Activated naive CD4-positive, alpha-beta T cell treated with Interleukin-2 at 50 U/mL for 16 hours (primary cell): Measurements from ENCODE around the gene PSMG1.
"Not testable (repeated sequence)": the region's sequence is repeated elsewhere in the genome, so short reads cannot be mapped to it uniquely, and the experiment has no call there.

Source experiments
- DNase-seq: peaks from one replicate; pipeline ENCODE4 v3.0.0-alpha.2; 2020

Gene PSMG1

DNA sequence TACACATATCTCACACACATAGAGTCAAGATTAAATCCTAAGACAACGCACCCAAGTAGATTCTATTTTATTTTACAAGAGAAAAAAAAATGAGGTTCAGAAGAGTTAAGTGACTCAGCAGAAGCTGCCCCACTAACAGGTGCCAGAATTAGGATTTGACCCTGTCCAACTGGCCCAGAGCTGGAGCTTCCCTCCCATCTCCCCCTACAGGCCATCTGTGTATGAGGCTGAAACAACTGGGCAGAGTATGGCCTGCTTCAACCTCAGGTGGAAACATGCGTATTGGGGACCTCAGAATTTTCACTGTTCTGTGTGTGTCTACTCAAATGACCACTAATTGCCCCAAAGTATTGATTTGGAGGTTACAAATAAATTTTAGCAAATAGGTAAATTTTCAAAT, 29.9 kb downstream of the PSMG1 start:
- no peak for DNase-seq

- no peak for DNase-seq
Measured at GRCh38 chr21:39152271-39152670, 31.0 kb downstream of the PSMG1 start.

- no peak for DNase-seq
Measured at GRCh38 chr21:39150877-39151276, 32.4 kb downstream of the PSMG1 start.

DNA sequence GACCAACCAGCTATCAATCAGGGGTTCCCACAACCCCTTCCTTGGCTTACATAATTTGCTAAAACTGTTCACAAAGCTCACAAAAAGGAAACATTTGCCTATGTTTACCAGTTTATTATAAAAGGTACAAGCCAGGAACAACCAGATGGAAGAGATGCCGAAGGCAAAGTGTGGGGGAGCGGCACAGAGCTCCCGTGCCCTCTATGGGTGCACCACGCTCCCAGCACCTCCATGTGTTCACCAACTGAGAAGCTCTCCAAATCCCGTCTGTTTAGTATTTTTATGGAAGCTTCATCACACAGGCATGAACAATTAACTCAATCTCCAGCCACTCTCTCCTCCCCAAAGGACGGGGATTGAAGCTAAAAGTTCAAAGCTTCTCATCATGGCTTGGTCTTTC, 32.9 kb downstream of the PSMG1 start:
- DNase-seq: no peak

DNA sequence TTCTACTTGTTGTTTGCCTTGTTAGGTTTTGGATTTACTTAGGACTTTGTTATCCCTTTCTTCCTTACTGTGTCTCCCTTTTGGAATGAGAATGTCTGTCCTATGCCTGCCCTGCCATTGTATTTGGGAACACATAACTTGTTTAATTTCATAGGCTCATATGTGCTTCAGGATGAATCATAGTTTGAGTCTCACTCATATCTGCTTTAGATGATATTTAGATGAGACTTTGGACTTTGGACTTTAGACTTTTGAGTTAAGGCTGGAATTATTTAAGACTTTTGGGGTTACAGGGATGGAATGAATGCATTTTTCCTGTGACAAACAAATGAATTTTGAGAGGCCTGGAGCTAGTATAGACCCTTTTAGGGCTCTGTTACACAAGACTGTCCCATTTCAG, 33.4 kb downstream of the PSMG1 start:
- DNase-seq: no peak

DNA sequence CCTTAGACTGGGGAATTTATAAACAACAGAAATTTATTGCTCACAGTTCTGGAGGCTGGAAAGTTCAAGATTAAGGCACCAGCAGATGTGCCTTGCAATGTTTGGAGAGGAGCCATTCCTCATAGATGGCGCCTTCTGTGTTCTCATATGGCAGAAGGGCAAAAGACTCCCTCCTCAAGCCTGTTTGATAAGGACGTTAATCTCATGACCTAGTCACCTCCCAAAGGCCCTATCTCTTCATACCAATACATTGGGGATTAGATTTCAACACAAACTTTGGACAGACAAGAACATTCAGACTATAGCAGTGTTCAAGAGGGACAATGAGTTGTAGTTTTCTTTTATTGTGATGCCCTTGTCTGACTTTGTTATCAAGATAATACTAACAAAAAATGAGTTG, 34.3 kb downstream of the PSMG1 start:
- no peak for DNase-seq

GRCh38 chr21:39144191-39144590, 39.1 kb downstream of the PSMG1 start:
- DNase-seq: no peak

- no peak for DNase-seq
Measured at GRCh38 chr21:39142972-39143371, 40.3 kb downstream of the PSMG1 start.

- no peak for DNase-seq
Measured at GRCh38 chr21:39141502-39141901, 41.7 kb downstream of the PSMG1 start.

DNA sequence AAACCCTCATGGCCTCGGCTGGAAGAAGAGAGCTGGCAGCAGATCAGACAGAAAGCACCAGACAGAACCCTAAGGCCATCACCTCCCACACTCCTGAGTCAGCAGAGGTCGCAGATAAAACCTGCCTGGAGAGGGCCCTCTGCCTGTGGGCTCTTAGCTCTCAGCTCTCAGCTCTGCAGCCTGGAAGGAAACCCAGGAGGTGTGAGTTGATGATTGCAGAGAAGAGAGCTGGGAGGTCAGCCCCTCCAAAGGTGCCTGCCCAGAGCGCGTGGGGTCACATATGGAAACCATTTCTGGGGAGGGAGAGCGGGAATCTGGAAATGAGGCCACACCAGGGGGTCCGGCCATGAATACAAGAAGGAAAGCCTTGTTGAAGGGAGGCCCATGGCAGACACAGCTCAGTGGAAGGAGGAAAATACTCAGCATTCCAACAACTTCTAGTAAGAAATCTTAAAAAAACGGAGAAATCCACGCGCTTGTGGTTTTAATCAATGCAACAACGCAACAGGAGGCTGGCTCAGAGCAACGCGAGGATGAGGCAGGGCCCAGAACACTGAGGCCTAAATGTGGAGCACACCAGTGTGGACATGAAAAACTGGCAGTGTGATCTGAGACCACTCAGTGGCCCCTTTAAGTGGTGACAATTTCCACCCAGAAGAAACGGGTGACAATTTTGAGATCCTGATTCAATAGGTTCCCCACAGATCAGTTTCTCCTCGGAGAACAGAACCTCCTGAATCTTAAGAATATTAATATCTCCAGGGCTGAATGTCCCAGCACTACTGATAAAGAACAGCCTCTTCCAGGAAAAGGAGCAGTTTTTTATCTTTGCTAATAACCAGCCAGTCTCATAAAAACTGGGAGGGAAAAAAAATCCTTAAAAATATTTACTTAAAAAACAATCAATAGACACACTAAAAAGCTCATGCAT, 45.7 kb downstream of the PSMG1 start:
- DNase-seq: no peak

DNA sequence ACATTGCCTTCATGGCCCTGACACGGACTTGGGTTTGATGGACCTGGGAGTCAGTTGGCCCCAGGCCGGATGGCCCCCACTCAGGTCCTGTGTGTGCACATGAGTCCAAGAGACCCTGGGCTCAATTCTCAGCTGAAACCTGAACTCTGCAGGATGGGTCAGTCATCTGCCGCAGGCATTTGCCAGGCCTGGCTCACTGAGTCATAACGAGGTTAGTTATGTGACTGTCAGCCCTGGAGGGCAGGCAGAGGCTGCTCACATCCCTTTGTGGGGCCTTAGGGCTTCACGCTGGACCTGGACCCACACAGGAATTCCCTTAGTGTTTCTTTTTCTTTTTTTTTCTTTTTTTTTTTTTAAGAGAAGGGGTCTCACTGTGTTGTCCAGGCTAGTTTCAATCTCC, 46.5 kb downstream of the PSMG1 start:
- no peak for DNase-seq

DNA sequence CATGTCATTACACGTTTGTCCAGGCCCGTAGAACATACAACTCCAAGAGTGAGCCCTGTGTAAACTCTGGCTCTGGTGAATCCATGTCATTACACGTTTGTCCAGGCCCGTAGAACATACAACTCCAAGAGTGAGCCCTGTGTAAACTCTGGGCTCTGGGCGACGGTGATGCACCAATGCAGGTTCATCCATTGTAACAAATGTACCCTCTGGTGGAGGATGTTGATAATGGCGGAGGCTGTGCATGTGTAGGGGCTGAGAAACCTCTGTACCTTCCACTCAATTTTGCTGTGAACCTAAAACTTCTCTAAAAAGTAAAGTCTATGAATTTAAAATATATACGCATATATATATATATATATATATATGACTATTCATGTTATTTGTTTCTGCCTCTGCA, 47.1 kb downstream of the PSMG1 start:
- not testable (repeated sequence) for DNase-seq

DNA sequence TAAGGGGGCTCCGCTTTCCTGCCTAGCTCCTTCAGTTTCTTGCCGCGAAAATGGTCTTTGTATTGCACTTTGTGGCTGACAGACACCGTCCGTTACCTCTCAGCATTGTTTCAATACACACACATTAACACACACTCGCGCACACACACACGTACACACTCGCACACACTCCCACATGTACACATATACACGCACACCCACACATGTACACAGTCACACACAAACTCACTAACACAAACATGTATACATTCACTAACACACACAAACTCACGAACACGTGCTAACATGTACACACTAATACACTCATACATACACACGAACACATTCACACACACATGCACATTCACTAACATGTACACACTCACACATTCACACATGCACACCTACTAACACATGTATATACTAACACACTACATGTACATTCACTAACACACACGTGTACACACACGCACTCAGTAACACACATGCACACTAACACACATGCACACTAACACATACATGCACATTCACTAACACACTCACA, 48.9 kb downstream of the PSMG1 start:
- DNase-seq: no peak

- DNase-seq: no peak
Measured at GRCh38 chr21:39132248-39132647, 51.0 kb downstream of the PSMG1 start.

GRCh38 chr21:39131791-39132190, 51.5 kb downstream of the PSMG1 start:
- DNase-seq: no peak

- no peak for DNase-seq
Measured at GRCh38 chr21:39127506-39127905, 55.7 kb downstream of the PSMG1 start.

DNA sequence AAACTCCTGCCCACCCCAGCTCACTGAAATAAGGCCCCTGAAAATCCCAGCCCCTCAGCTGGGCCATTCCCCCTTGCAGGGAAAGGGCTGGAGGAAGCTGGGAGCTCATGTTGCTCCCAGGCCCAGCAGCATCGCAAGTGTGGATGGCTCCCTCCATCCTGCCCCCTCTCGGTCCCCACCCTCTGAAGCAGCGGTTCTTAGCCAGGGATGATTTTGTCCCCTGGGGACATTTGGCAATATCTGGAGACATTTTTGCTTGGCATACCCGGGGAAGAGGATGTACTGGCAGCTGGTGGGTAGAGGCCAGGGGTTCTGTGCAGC, 56.8 kb downstream of the PSMG1 start:
- no peak for DNase-seq

- no peak for DNase-seq
Measured at GRCh38 chr21:39125752-39126485, 57.3 kb downstream of the PSMG1 start.
